B cell (primary cell): Measurements from ENCODE around the gene VPS54. TPM values are rescaled to one million over a fixed set of nuclear protein-coding genes. Genes with fewer than 3 reads are reported as not detected.

Experiments used
- ATAC-seq: fragments of 200-7000 bp; cut with Tn5 transposase; one replicate; pipeline ENCODE4 v1.10.0; 2021; ENCODE audit warnings: low read depth, mild to moderate bottlenecking, moderate number of reproducible peaks, moderate library complexity
- CTCF ChIA-PET: fragments of 350-600 bp; sonication (Branson Sonifier 250); formaldehyde crosslinking; loops from one replicate; lab custom pipeline; 2021; ENCODE audit warnings: antibody characterized with exemption, inconsistent platforms; lab: Charles Lee
- POLR2A ChIA-PET: fragments of 350-600 bp; sonication (Branson Sonifier 250); formaldehyde crosslinking; loops from one replicate; lab custom pipeline; 2021; ENCODE audit warnings: antibody characterized with exemption; lab: Charles Lee
- DNase-seq: peaks from one replicate; pipeline ENCODE4 v3.0.0; 2013
- H2AFZ ChIP-seq: 2 replicates; pipeline ENCODE4 v1.6.1; 2012; ENCODE audit warnings: mild to moderate bottlenecking, low read depth, low read length; ENCODE audit not compliant: insufficient read depth, poor library complexity, severe bottlenecking
- H3K27ac ChIP-seq, 2 donors: 1 replicate in 1 of 2; 2 replicates in 1 of 2; pipeline ENCODE4 v1.5.1; 2012 to 2013; ENCODE audit warnings: low read length in 2 of 2, mild to moderate bottlenecking in 2 of 2, moderate library complexity in 1 of 2
- H3K27me3 ChIP-seq, 4 experiments: fragments of 200-600 bp in 1 of 4; sonication (generic) in 1 of 4; replicated peaks in 1 of 4; 1 replicate in 2 of 4; 2 replicates in 2 of 4; pipeline versions ENCODE4 v1.6.1 to v1.7.0; 2013 to 2016; ENCODE audit warnings: low read length in 3 of 4, mild to moderate bottlenecking in 2 of 4, mixed read lengths in 1 of 4, moderate library complexity in 1 of 4; ENCODE audit not compliant: insufficient read depth in 4 of 4, control insufficient read depth in 3 of 4; ENCODE audit errors: control extremely low read depth in 1 of 4
- H3K36me3 ChIP-seq, 2 experiments: replicated peaks in 1 of 2; 1 replicate in 1 of 2; 2 replicates in 1 of 2; pipeline versions ENCODE4 v1.6.1 to v1.7.1; 2013; ENCODE audit warnings: low read length in 1 of 2; ENCODE audit not compliant: insufficient read depth in 2 of 2, control insufficient read depth in 1 of 2; ENCODE audit errors: control extremely low read depth in 1 of 2, extremely low read depth in 1 of 2
- H3K4me1 ChIP-seq, 2 donors: fragments of 200-600 bp in 1 of 2; sonication (generic) in 1 of 2; 1 replicate in 1 of 2; 2 replicates in 1 of 2; pipeline versions ENCODE4 v1.5.1 to v1.6.1; 2013 to 2017; ENCODE audit warnings: low read length in 2 of 2; ENCODE audit not compliant: control insufficient read depth in 2 of 2, insufficient read depth in 2 of 2
- H3K4me2 ChIP-seq: replicated peaks from 2 replicates; pipeline ENCODE3; 2012; ENCODE audit warnings: mild to moderate bottlenecking, low read depth, low read length; ENCODE audit not compliant: poor library complexity, severe bottlenecking
- H3K4me3 ChIP-seq, 5 experiments: fragments of 200-600 bp in 1 of 5; sonication (generic) in 1 of 5; 1 replicate in 3 of 5; 2 replicates in 2 of 5; pipeline versions ENCODE4 v1.5.1 to v1.7.0; 2011 to 2016; ENCODE audit warnings: low read length in 4 of 5, mild to moderate bottlenecking in 4 of 5, low read depth in 2 of 5, control low read depth in 1 of 5, moderate library complexity in 1 of 5; ENCODE audit not compliant: insufficient read depth in 1 of 5; ENCODE audit errors: control extremely low read depth in 1 of 5, extremely low read depth in 1 of 5
- H3K79me2 ChIP-seq: fragments of 200-600 bp; sonication (generic); one replicate; pipeline ENCODE4 v1.6.0; 2016; ENCODE audit warnings: low read length; ENCODE audit not compliant: control insufficient read depth, insufficient read depth
- H3K9ac ChIP-seq: fragments of 200-600 bp; sonication (generic); 2 replicates; pipeline ENCODE4 v1.6.1; 2017; ENCODE audit warnings: mild to moderate bottlenecking, low read length, moderate library complexity
- H3K9me3 ChIP-seq, 3 donors: one replicate each; pipeline versions ENCODE4 v1.6.1 to v1.7.1; 2013; ENCODE audit warnings: low read length in 2 of 3; ENCODE audit not compliant: control insufficient read depth in 2 of 3, insufficient read depth in 1 of 3; ENCODE audit errors: control extremely low read depth in 1 of 3
- H4K20me1 ChIP-seq: 2 replicates; pipeline ENCODE4 v1.6.0; 2012; ENCODE audit warnings: mild to moderate bottlenecking, low read length; ENCODE audit not compliant: insufficient read depth, control insufficient read depth, poor library complexity, severe bottlenecking
- H3K27ac Mint-ChIP-seq: one replicate; pipeline ENCODE4 v1.8.0; 2021; ENCODE audit warnings: mixed read lengths
- H3K27me3 Mint-ChIP-seq: one replicate; pipeline ENCODE4 v1.8.0; 2021; ENCODE audit warnings: mixed read lengths
- H3K4me1 Mint-ChIP-seq: one replicate; pipeline ENCODE4 v1.8.0; 2021; ENCODE audit warnings: mixed read lengths
- H3K4me3 Mint-ChIP-seq: one replicate; pipeline ENCODE4 v1.8.0; 2021; ENCODE audit warnings: mixed read lengths
- H3K9me3 Mint-ChIP-seq: one replicate; pipeline ENCODE4 v1.8.0; 2022; ENCODE audit warnings: mixed read lengths; ENCODE audit not compliant: insufficient read depth
- CTCF ChIP-seq: fragments of 200-600 bp; IDR thresholded peaks from one replicate; pipeline ENCODE4 v1.8.0; 2022; ENCODE audit warnings: antibody characterized with exemption, mild to moderate bottlenecking
- EZH2 ChIP-seq: IDR thresholded peaks from 2 replicates; pipeline ENCODE4 v1.6.1; 2012; ENCODE audit warnings: borderline replicate concordance, low read depth, mild to moderate bottlenecking, moderate library complexity, low read length; ENCODE audit not compliant: insufficient read depth, poor library complexity, severe bottlenecking
- WGBS: methylation state at CpG from one replicate; pipeline ENCODE4 v1.1.5; 2013; ENCODE audit warnings: missing lambda C conversion rate; ENCODE audit not compliant: insufficient coverage; 5-methylcytosine and 5-hydroxymethylcytosine counted together
- intact Hi-C: fragments of 100-400 bp; cut with micrococcal nuclease; formaldehyde crosslinking; loops from one replicate; pipeline ENCODE4 v1.10.0; 2022
- polyA plus RNA-seq: library from polyadenylated mRNA; depleted of rRNA; stranded (reverse); fragments of >200 nt; gene quantifications from 2 replicates; pipeline ENCODE4 v1.2.3, GENCODE V29; 2012
- total RNA-seq, 2 donors: library from RNA; stranded (reverse); fragments of 120-200 nt in 1 of 2; gene quantifications; 1 replicate in 1 of 2; 2 replicates in 1 of 2; pipeline versions ENCODE4 v1.2.3 to v1.2.4, GENCODE V29; 2013 to 2022

Gene VPS54
- total and polyA plus RNA-seq, 2 donors (not counting 1 experiment from before 2014, with no cell fraction given), result 6.2 to 13.2 TPM

- no peak for DNase-seq
- ChIA-PET POLR2A (no interaction called here), CTCF (interaction anchor here (1.4 kb wide), 1 partner anchor 255 kb away, joined by 3 read pairs; no protein-coding TSS in a partner anchor)
- H2AFZ ChIP-seq, result no peak overlapping the region
- peaks cover 9% of the 10 kb centered on the region for H3K4me1 Mint-ChIP-seq
- H3K9ac ChIP-seq, result no peak overlapping the region
- no CpG with 5 or more reads among the region's 3 CpGs for WGBS
- H3K79me2 ChIP-seq, result no peaks in the 10 kb centered on the region
- no peak overlapping the region for H3K27ac Mint-ChIP-seq
- no peak overlapping the region for H3K4me3 ChIP-seq
- peaks cover 5% of the 10 kb centered on the region in 2 donors for H3K4me1 ChIP-seq
- H3K27me3 ChIP-seq, result no peaks in the 10 kb centered on the region
- no peak overlapping the region for H3K4me2 ChIP-seq
- H3K36me3 ChIP-seq, result no peaks in the 10 kb centered on the region
- no peak overlapping the region for H3K4me3 Mint-ChIP-seq
- H3K27ac ChIP-seq, result no peak overlapping the region
- H3K9me3 ChIP-seq, result no peaks in the 10 kb centered on the region
- H3K27me3 Mint-ChIP-seq, result no peaks in the 10 kb centered on the region
- intact Hi-C loops, result no loop called here
- no peak for ATAC-seq
- no peak for TF ChIP-seq EZH2
- no peak for TF ChIP-seq CTCF
- H3K9me3 Mint-ChIP-seq, result no peaks in the 10 kb centered on the region
- no peaks in the 10 kb centered on the region for H4K20me1 ChIP-seq
Measured at GRCh38 chr2:64040161-64040560, 20.9 kb upstream of the VPS54 start.

- no peaks in the 10 kb centered on the region for H3K79me2 ChIP-seq
- peak overlapping the region; percentile 2 for H3K4me2 ChIP-seq
- Mint-ChIP-seq H3K4me3 (no peak overlapping the region), H3K9me3 (no peaks in the 10 kb centered on the region), H3K27me3 (no peaks in the 10 kb centered on the region), H3K4me1 (peaks cover 9% of the 10 kb centered on the region), H3K27ac (no peak overlapping the region)
- no peaks in the 10 kb centered on the region for H3K27me3 ChIP-seq
- H3K4me3 ChIP-seq, result no peak overlapping the region
- no peaks in the 10 kb centered on the region for H3K9me3 ChIP-seq
- peaks cover 5% of the 10 kb centered on the region in 2 donors for H3K4me1 ChIP-seq
- H3K9ac ChIP-seq, result no peak overlapping the region
- TF ChIP-seq EZH2, result no peak
- TF ChIP-seq CTCF, result no peak
- H3K27ac ChIP-seq, result no peak overlapping the region
- POLR2A ChIA-PET, result no interaction called here
- H4K20me1 ChIP-seq, result no peaks in the 10 kb centered on the region
- CTCF ChIA-PET, result interaction anchor here (0.6 to 1.3 kb wide), 2 partner anchors 292 to 997 kb away, joined by 3 to 4 read pairs; no protein-coding TSS in a partner anchor
- H3K36me3 ChIP-seq, result no peaks in the 10 kb centered on the region
- ATAC-seq (peak; percentile 57), DNase-seq (peak; percentile 23)
- intact Hi-C loops, result no loop called here
- no peak overlapping the region for H2AFZ ChIP-seq
- 48% methylated on average over 3 of the region's 5 CpGs for WGBS
Measured at GRCh38 chr2:64036034-64036705, 16.9 kb upstream of the VPS54 start.
